ENCODE data around the gene ATP13A4.

DNA sequence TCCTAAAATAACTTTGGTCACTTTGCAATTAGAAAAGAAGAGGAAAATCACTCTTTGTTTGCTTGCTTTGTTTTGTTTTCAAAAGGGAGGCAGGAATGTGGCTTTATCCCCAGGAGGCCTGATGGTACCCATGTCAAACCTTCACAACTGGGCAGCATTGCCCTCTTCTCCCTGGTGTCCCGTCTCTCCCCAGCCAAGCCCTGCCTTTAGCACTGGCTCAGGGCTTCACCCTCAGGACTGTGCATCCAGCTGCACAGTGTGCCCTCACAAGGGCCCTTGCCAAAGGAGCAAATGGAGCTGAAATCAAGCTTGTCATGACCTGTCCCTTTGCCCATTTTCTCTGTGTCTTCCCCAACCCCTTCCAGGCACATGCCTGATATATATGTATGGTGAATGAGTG is 147.0 kb downstream of the ATP13A4 start:
- TF ChIP-seq, protein P1, sequence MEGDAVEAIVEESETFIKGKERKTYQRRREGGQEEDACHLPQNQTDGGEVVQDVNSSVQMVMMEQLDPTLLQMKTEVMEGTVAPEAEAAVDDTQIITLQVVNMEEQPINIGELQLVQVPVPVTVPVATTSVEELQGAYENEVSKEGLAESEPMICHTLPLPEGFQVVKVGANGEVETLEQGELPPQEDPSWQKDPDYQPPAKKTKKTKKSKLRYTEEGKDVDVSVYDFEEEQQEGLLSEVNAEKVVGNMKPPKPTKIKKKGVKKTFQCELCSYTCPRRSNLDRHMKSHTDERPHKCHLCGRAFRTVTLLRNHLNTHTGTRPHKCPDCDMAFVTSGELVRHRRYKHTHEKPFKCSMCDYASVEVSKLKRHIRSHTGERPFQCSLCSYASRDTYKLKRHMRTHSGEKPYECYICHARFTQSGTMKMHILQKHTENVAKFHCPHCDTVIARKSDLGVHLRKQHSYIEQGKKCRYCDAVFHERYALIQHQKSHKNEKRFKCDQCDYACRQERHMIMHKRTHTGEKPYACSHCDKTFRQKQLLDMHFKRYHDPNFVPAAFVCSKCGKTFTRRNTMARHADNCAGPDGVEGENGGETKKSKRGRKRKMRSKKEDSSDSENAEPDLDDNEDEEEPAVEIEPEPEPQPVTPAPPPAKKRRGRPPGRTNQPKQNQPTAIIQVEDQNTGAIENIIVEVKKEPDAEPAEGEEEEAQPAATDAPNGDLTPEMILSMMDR (IDR thresholded peaks at IDR 0.05): no peak
- no peak for TF ChIP-seq POLR2A (IDR thresholded peaks at IDR 0.05)
